Fibroblast of skin of right biceps (primary cell): ENCODE results near the gene ENPP3.

Experiments used
- DNase-seq: peaks from one replicate; pipeline ENCODE4 v3.0.0-alpha.2; 2013

ENPP3 gene

GRCh38 chr6:131770776-131771175 is 133.7 kb downstream of the ENPP3 start:
- no peak for DNase-seq

DNA sequence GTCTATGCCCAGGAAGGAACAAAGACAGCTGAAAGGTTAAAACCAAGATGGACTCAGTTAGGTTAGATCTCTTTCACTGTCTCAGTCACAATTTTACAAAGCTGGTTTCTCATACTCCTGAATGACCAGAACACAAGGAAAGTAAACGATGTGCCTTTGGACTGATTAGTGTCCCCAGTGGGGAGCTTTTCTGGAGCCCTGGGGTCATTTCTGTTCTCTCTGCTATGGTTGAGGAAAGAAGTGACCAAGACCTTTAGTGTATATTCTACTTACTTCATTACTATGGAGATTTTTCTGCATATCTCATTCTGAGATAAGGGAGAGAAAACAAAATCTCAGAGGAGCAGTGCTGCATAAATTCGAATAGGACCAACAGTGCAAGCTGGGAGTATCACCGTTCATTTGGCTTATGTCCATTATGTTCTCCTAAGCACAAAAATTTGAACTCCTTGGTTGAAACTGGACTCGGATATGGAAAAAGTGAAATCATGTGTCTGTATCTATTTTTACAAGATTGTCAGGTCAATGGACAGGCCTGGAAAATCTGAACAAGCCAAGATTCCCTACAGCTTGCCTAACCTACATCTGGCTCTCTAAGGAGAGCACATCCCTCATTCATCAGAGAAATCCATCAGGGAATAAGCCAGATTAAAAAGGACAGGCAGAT is 136.3 kb downstream of the ENPP3 start:
- no peak for DNase-seq

GRCh38 chr6:131775886-131776285 is 138.8 kb downstream of the ENPP3 start:
- DNase-seq, result no peak

DNA sequence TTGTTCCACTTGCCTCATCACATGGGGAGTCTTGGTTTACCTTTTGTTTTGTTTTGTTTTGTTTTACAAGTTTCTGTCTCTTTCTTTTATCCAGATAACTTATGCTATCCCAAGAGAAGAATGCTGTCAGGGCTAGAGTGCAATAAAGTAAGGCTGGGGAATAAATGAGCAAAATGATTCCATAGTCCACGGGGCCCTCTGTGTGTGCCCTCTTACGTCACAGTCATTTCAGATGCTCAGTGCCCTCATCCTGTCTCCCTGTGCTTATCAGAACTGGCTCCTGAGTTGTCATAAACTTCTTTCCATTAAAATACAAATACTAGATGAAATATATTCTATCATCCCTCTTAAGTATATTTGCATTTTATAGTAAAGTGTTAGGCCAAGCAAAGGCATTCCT is 139.9 kb downstream of the ENPP3 start:
- DNase-seq, result no peak

DNA sequence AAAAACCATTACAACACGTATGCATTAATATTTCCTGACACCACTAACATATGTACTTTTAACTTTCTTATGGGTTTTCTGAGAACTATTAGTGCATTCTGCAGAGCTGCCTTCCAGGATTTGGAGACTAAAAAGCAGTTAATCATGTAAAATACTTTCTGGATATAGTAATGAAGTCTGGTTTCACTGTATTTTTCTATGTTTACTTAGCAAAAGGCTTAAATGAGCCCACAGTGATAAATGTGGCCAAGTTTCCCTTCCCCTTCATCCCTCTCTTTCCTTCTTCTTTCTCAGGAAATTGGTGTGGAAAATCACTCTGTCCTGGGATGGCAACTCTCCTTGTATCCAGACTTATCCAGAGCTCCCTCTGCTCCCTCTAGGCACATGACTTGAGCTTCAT is 141.1 kb downstream of the ENPP3 start:
- DNase-seq, result no peak

GRCh38 chr6:131779304-131779703 is 142.2 kb downstream of the ENPP3 start:
- DNase-seq, result no peak

DNA sequence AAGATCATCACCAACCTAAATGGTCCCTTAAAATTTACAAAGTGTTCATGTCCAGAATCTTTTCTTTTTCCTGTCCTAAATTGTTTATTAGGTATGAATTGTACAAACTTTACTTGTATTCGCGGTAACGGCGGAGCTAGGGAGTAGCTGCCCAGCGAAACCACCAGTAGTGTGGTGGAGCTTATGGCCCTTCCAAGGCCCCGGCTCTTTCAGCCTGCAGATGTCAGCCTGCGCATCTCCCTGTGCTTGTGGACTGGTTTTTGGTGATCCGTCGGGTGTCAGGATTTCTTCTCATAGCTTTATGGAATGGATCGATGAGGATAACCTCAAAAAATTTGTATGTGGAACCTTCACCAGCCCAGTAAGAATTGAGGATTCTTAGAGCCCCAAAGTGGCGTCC is 143.5 kb downstream of the ENPP3 start:
- DNase-seq, result no peak

DNA sequence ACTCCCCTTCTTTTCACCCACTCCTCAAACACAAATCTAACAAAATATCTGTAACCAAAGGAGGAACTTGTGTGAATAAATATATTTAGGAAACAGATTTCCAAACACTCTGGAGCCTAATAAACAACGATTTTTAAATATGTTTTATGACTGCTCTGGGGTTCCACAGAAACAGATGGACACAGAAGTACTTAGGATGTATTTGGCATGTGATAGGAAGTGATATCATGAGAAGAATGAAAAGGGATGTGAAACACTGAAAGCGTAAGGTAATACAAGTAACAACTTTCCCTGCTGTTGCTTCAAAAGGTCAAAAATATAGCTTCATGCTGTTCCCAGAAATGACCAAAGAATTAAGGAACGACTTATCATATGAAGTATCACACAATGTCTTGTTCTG is 144.6 kb downstream of the ENPP3 start:
- DNase-seq, result no peak

DNA sequence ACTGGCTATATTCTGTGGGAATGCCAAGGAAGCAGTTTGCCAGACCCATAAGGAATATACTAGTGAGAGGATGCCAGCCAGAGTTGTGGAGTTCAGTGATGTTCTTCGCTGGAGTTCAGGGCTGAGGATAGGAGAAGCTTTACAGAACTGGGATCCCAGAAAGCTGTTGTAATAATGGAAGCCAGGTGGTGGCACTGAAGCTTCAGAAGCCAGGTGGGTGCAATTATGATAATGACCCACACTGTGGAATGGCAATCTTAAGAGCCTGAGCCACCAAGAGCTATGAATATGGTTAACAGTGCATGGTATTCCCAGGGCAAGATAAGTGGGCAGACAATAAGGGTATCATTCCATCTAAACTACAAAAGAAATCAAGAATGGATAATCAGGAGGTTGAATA is 145.7 kb downstream of the ENPP3 start:
- DNase-seq, result no peak

- peak; percentile 30 for DNase-seq
Measured at GRCh38 chr6:131784561-131784960, 147.5 kb downstream of the ENPP3 start.

DNA sequence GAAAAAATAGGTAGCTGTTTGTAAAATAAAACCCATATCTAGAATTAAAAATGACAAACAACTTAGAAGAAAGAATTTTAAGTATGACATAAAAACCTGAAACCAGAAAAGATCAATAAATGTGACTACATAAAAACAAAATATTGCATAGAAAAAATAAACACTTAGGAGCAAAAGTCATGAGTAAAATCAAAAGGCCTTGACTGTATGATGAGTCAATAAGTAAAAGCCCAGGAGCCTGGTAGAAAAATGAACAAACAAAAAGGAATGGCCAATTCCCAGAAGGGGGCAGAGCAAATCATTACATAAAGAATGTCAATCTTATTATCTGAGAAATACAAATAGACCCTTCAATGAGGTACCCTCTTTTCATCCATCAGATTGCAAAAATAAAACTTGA is 150.0 kb downstream of the ENPP3 start:
- peak; percentile 48 for DNase-seq

DNA sequence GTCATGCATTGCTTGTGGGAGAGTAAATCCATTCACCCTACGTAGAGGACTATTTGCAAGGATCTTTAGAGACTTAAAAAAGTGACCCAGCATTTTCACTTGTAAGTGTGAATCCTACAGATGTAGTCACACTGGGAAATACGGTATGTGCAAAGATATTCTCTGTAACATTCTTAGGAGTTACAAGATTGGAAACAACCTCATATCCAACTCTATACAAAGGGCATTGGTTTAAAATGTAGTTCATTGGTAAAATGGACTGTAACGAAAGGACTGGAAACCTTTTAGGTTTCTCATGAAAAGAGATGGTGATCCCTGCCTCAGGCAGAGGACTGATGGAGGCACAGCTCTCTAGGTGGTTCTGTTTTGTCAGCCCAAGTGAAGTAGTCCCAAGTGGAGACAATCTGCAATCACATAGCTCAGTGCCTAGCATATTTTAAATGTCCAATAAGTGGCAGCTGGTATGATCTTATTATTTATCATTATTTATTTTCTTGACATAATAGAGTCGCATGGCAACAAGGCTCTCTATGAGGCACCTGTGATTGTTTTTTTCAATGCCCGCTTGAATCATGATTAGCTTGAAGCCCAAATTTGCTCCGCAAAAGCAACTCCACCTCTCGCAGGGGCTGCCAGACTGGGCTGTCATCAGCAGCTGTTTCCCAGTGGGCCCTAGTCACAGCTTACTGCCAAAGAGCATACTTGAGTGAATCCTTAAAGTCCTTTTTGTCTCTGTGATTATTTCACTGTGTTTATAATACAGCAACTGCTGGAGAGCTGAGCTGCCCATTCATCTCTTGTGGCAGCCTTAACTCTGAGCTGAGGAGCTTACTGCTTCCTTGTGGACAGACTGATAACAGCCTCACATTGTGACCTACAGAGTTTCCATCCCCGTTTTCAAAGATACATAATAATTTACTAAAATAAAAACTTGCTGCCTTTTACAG is 150.9 kb downstream of the ENPP3 start:
- DNase-seq, result peak; percentile 44

DNA sequence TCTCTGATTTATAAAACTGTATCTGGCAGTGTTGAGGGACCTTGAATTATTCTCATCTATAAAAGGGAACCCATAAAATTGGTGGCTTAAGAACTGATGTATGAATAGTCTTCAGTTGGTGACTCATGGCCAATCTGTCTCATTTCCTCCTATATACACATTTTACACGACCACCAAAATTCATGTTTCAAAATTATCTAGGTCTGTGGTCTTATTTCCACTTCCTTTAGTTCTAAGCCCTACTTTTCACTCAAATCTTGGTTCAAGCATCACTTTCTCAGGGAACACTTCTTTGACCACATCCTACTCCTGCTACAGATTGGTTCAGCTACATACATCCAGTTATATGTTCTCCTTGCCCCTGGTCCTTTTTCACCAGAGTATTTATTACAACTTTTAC is 152.1 kb downstream of the ENPP3 start:
- peak; percentile 60 for DNase-seq

DNA sequence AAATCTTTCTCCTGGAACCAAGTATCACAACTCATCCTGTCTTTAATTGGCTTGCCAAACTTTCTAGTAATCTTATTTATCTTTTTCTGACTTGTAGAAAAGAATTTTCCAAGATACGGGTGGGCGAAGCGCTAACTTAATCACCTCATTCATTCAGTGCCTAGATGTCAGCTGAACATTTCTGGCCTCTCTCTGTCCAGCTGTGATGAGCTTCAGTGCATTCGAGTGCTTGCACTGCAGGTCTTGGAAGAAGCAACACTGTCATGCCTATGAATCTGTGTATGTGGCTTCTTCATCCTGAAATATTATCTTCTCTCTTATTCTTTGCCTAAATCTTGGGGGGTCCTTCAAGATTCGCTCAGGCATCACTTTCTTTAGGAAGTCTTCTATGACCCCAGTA is 154.4 kb downstream of the ENPP3 start:
- DNase-seq, result no peak

GRCh38 chr6:131792091-131792496 is 155.0 kb downstream of the ENPP3 start:
- peak; percentile 68 for DNase-seq

DNA sequence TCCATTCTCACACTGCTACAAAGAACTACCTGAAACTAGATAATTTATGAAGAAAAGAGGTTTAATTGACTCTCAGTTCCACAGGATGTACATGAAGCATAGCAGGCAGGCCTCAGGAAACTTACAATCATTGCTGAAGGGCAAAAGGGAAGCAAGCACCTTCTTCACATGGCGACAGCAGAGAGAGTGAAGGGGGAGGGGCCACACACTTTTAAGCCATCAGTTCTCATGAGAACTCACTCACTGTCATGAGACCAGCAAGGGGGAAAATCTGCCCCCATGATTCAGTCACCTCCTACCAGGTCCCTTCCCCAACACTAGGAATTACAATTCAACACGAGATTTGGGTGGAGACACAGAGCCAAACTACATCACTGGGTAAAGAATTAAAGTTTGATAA is 158.3 kb downstream of the ENPP3 start:
- DNase-seq, result no peak
